HG03342 (cell line): ENCODE data around the gene RHOH.
"Not testable (repeated sequence)": the region's sequence is repeated elsewhere in the genome, so short reads cannot be mapped to it uniquely, and the experiment has no call there.

ENCODE experiments used
- ATAC-seq: cut with Tn5 transposase; IDR thresholded peaks from one replicate; pipeline ENCODE4 v1.9.1; 2021; ENCODE audit warnings: mild to moderate bottlenecking, moderate library complexity; ENCODE audit not compliant: unreplicated experiment

Gene RHOH

GRCh38 chr4:40256817-40257216 is 60.0 kb downstream of the RHOH start:
- no peak for ATAC-seq

GRCh38 chr4:40258627-40259026 is 61.8 kb downstream of the RHOH start:
- ATAC-seq = no peak

GRCh38 chr4:40261231-40262076 is 64.6 kb downstream of the RHOH start:
- no peak for ATAC-seq

GRCh38 chr4:40262077-40262528 is 65.3 kb downstream of the RHOH start:
- no peak for ATAC-seq

GRCh38 chr4:40262861-40263260 is 66.0 kb downstream of the RHOH start:
- no peak for ATAC-seq

- ATAC-seq = no peak
These were observed 67.7 kb downstream of the RHOH start for GRCh38 chr4:40264497-40264896.

GRCh38 chr4:40264995-40265909 is 68.4 kb downstream of the RHOH start:
- ATAC-seq = no peak

GRCh38 chr4:40265910-40266274 is 69.1 kb downstream of the RHOH start:
- ATAC-seq = no peak

GRCh38 chr4:40269133-40269532 is 72.3 kb downstream of the RHOH start:
- ATAC-seq = no peak

GRCh38 chr4:40270609-40271008 is 73.8 kb downstream of the RHOH start:
- no peak for ATAC-seq

- no peak for ATAC-seq
These were observed 78.4 kb downstream of the RHOH start for GRCh38 chr4:40275065-40275730.

- no peak for ATAC-seq
These were observed 79.7 kb downstream of the RHOH start for GRCh38 chr4:40276546-40276945.

GRCh38 chr4:40280586-40280985 is 83.8 kb downstream of the RHOH start:
- ATAC-seq = no peak

- ATAC-seq = no peak
These were observed 84.3 kb downstream of the RHOH start for GRCh38 chr4:40281099-40281498.

GRCh38 chr4:40281913-40282312 is 85.1 kb downstream of the RHOH start:
- no peak for ATAC-seq

- ATAC-seq = not testable (repeated sequence)
These were observed 86.0 kb downstream of the RHOH start for GRCh38 chr4:40282857-40283256.

GRCh38 chr4:40283413-40283812 is 86.6 kb downstream of the RHOH start:
- ATAC-seq = no peak

- ATAC-seq = no peak
These were observed 87.1 kb downstream of the RHOH start for GRCh38 chr4:40283968-40284367.

- no peak for ATAC-seq
These were observed 88.9 kb downstream of the RHOH start for GRCh38 chr4:40285692-40286091.

- ATAC-seq = no peak
These were observed 91.7 kb downstream of the RHOH start for GRCh38 chr4:40288566-40288965.
